GM12878 (cell line): ENCODE data around the gene PTPRC. TPM values are rescaled to one million over a fixed set of nuclear protein-coding genes. Genes with fewer than 3 reads are reported as not detected.

Experiments
- ATAC-seq: fragments of 200-7000 bp; cut with Tn5 transposase; 3 replicates; pipeline ENCODE4 v1.9.1; 2020; ENCODE audit warnings: mild to moderate bottlenecking, moderate library complexity
- BruUV-seq: library from RNA; stranded (reverse); fragments of 400-500 nt; replicated peaks from 2 replicates; lab custom pipeline; 2021; lab: Mats Ljungman, UMichigan
- CTCF ChIA-PET: fragments of 300-600 bp; sonication (Branson Sonifier 250); formaldehyde crosslinking; extraction: SDS; loops from one replicate; lab custom pipeline; 2021; ENCODE audit warnings: inconsistent platforms; lab: Yijun Ruan, JAX
- POLR2A ChIA-PET: fragments of 350-600 bp; formaldehyde crosslinking; extraction: SDS; loops from one replicate; lab custom pipeline; 2021; ENCODE audit warnings: inconsistent platforms; lab: Charles Lee
- RAD21 ChIA-PET: fragments of 300-600 bp; sonication (Branson Sonifier 250); formaldehyde crosslinking; loops from one replicate; lab custom pipeline; 2023; ENCODE audit warnings: antibody characterized with exemption; ENCODE audit not compliant: unreplicated experiment; lab: Charles Lee
- SMC1A ChIA-PET: fragments of 300-600 bp; sonication (Branson Sonifier 250); formaldehyde crosslinking; loops from one replicate; lab custom pipeline; 2023; ENCODE audit not compliant: unreplicated experiment, uncharacterized antibody; lab: Charles Lee
- DNase-seq: peaks from one replicate; pipeline ENCODE4 v3.0.0-alpha.2; 2011; ENCODE audit warnings: low read depth, low spot score
- FAIRE-seq: peaks from 3 replicates; lab custom pipeline; 2011; peaks lifted over from hg19 to GRCh38; lab: Jason Lieb, UNC
- H2AFZ ChIP-seq: 2 replicates; pipeline ENCODE4 v1.6.0; 2011; ENCODE audit warnings: low read depth, low read length, control low read depth; ENCODE audit not compliant: control insufficient read depth
- H3K27ac ChIP-seq: 2 replicates; pipeline ENCODE4 v1.5.1; 2011; ENCODE audit warnings: control low read depth; ENCODE audit not compliant: control insufficient read depth, insufficient read depth
- H3K27me3 ChIP-seq, 2 experiments: replicated peaks in 1 of 2; 2 replicates each; pipeline versions ENCODE4 v1.6.0 to v1.6.1; 2011; ENCODE audit warnings: low read length in 1 of 2; ENCODE audit not compliant: control insufficient read depth in 2 of 2, insufficient read depth in 2 of 2
- H3K36me3 ChIP-seq, 2 experiments: 2 replicates each; pipeline ENCODE4 v1.5.1; 2011; ENCODE audit warnings: low read length in 1 of 2; ENCODE audit not compliant: control insufficient read depth in 2 of 2, insufficient read depth in 2 of 2
- H3K4me1 ChIP-seq: 2 replicates; pipeline ENCODE4 v1.6.1; 2011; ENCODE audit warnings: mild to moderate bottlenecking, low read length, moderate library complexity, mixed read lengths; ENCODE audit not compliant: control insufficient read depth, insufficient read depth
- H3K4me2 ChIP-seq: 2 replicates; pipeline ENCODE4 v1.6.0; 2011; ENCODE audit warnings: control low read depth; ENCODE audit not compliant: control insufficient read depth, insufficient read depth
- H3K4me3 ChIP-seq: fragments of 200-600 bp; sonication (generic); 2 replicates; pipeline ENCODE4 v1.5.1; 2016
- H3K79me2 ChIP-seq: 2 replicates; pipeline ENCODE4 v1.6.0; 2011; ENCODE audit warnings: low read length; ENCODE audit not compliant: control insufficient read depth, insufficient read depth
- H3K9ac ChIP-seq: 2 replicates; pipeline ENCODE4 v1.8.0; 2011; ENCODE audit warnings: low read length, control low read depth, mixed read lengths; ENCODE audit not compliant: control insufficient read depth, insufficient read depth
- H3K9me3 ChIP-seq: replicated peaks from 3 replicates; pipeline ENCODE4 v1.5.1; 2011; ENCODE audit warnings: mild to moderate bottlenecking, low read length; ENCODE audit not compliant: control insufficient read depth, insufficient read depth
- H4K20me1 ChIP-seq: 2 replicates; pipeline ENCODE4 v1.6.0; 2011; ENCODE audit not compliant: control insufficient read depth, insufficient read depth
- BMI1 ChIP-seq: fragments of 450-650 bp; IDR thresholded peaks from 2 replicates; pipeline ENCODE4 v1.6.1; 2016; ENCODE audit warnings: mild to moderate bottlenecking, moderate library complexity, borderline replicate concordance
- CBFB ChIP-seq: IDR thresholded peaks from 2 replicates; pipeline ENCODE4 v1.6.1; 2016; ENCODE audit warnings: antibody characterized with exemption, low read depth
- CHD4 ChIP-seq: fragments of 200-600 bp; sonication (generic); IDR thresholded peaks from 2 replicates; pipeline ENCODE4 v1.6.1; 2016; ENCODE audit warnings: mild to moderate bottlenecking
- IRF3 ChIP-seq: fragments of 450-650 bp; IDR thresholded peaks from 2 replicates; pipeline ENCODE4 v1.6.1; 2014; ENCODE audit warnings: mild to moderate bottlenecking
- JUND ChIP-seq: IDR thresholded peaks from 2 replicates; pipeline ENCODE4 v1.6.1; 2012; ENCODE audit warnings: low read depth, mild to moderate bottlenecking, low read length, improper control_type of control experiment, moderate library complexity
- NR2C1 ChIP-seq: fragments of 450-650 bp; IDR thresholded peaks from 2 replicates; pipeline ENCODE4 v1.6.1; 2017; ENCODE audit warnings: antibody characterized with exemption, mild to moderate bottlenecking, moderate library complexity
- NR2C2 ChIP-seq: IDR thresholded peaks from 2 replicates; pipeline ENCODE4 v1.6.1; 2011; ENCODE audit warnings: borderline replicate concordance, low read depth; ENCODE audit not compliant: control insufficient read depth, insufficient read length
- SMC3 ChIP-seq: IDR thresholded peaks from 2 replicates; pipeline ENCODE4 v1.6.1; 2011; ENCODE audit warnings: low read length, improper control_type of control experiment, borderline replicate concordance
- TCF12 ChIP-seq: IDR thresholded peaks from 2 replicates; pipeline ENCODE4 v1.6.1; 2011; ENCODE audit warnings: low read depth, mild to moderate bottlenecking, low read length
- USF2 ChIP-seq: IDR thresholded peaks from 2 replicates; pipeline ENCODE4 v1.6.1; 2011; ENCODE audit warnings: low read depth, low read length, improper control_type of control experiment, borderline replicate concordance
- ZNF217 ChIP-seq: fragments of 450-650 bp; IDR thresholded peaks from 2 replicates; pipeline ENCODE4 v1.6.1; 2017; ENCODE audit warnings: antibody characterized with exemption, mild to moderate bottlenecking
- in situ Hi-C: fragments of 300-500 bp; cut with MboI; formaldehyde crosslinking; loops from 9 replicates; pipeline ENCODE4 v1.14.3; 2018; ENCODE audit warnings: mixed read lengths
- intact Hi-C: fragments of 100-400 bp; cut with micrococcal nuclease; formaldehyde crosslinking; loops from one replicate; pipeline ENCODE4 v1.14.2; 2022; ENCODE audit not compliant: unreplicated experiment
- polyA plus RNA-seq, 11 experiments: library from polyadenylated mRNA; depleted of rRNA in 4 of 11; unstranded in 6 of 11; stranded (reverse) in 5 of 11; fragments of >200 nt; fragmentation: Nextera tagmentation in 4 of 11; fragmentation: Illumina TruSeq in 1 of 11; extraction: Ambion mirVana in 4 of 11; extraction: Trizol in 1 of 11; gene quantifications; 1 replicate in 1 of 11; 2 replicates in 10 of 11; pipeline versions ENCODE4 v1.2.1 to v1.2.3, GENCODE V29; 2011 to 2016; ENCODE audit warnings: inconsistent platforms in 2 of 11, missing spikeins in 2 of 11, low read depth in 1 of 11
- total RNA-seq, 4 experiments: library from RNA; depleted of rRNA in 3 of 4; stranded (reverse); fragments of >200 nt in 3 of 4; fragmentation: Illumina TruSeq in 1 of 4; extraction: Trizol in 1 of 4; gene quantifications; 2 replicates each; pipeline versions ENCODE4 v1.2.1 to v1.2.3, GENCODE V29; 2013 to 2021
- TF ChIP-seq, protein P1 (sequence below): IDR thresholded peaks from 2 replicates; pipeline ENCODE4 v1.6.1; 2012; ENCODE audit warnings: low read depth, low read length, improper control_type of control experiment
- TF ChIP-seq, protein P2 (sequence below): IDR thresholded peaks from 2 replicates; pipeline ENCODE4 v1.6.1; 2012; ENCODE audit warnings: mild to moderate bottlenecking, low read depth, low read length
- TF ChIP-seq, protein P3 (sequence below): fragments of 450-650 bp; IDR thresholded peaks from 2 replicates; pipeline ENCODE4 v1.6.1; 2017; ENCODE audit warnings: low read depth, mild to moderate bottlenecking, moderate library complexity

Gene PTPRC
- total and polyA plus RNA-seq, 10 of the 15 experiments (the other 5 are each of a cell fraction or from before 2014, with no cell fraction given), result 72.9 to 221 (median 118) TPM

DNA sequence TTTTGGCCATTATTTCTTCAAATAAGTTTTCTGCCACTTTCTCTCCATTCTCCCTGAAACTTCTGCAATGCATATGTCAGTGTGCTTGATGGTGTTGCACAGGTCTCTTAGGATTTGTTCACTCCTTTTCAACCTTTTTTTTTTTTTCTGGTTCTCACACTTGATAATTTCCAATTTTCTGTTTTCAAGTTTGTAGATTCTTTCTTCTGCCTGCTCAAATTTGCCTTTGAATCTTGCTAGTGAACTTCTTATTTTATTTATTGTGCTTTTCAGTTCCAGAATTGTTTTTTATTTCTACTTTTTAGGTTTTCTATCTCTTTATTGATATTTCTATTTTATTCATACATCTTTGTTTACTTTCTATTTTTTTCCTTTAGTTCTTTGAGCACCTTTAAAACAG is 48.4 kb upstream of the PTPRC start:
- POLR2A ChIA-PET, result no interaction called here
- Histone ChIP-seq H3K27me3 (no peaks in the 10 kb centered on the region), H3K9ac (no peak overlapping the region), H3K79me2 (no peaks in the 10 kb centered on the region)
- in situ Hi-C loops, result no loop called here
- TF ChIP-seq SMC3, result no peak
- TF ChIP-seq, protein P1, sequence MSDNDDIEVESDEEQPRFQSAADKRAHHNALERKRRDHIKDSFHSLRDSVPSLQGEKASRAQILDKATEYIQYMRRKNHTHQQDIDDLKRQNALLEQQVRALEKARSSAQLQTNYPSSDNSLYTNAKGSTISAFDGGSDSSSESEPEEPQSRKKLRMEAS, result no peak
- no peak for TF ChIP-seq NR2C2
- no peak for TF ChIP-seq USF2
- no peak for TF ChIP-seq ZNF217
- TF ChIP-seq CBFB, result no peak
- no peak for TF ChIP-seq BMI1
- TF ChIP-seq, protein P2, sequence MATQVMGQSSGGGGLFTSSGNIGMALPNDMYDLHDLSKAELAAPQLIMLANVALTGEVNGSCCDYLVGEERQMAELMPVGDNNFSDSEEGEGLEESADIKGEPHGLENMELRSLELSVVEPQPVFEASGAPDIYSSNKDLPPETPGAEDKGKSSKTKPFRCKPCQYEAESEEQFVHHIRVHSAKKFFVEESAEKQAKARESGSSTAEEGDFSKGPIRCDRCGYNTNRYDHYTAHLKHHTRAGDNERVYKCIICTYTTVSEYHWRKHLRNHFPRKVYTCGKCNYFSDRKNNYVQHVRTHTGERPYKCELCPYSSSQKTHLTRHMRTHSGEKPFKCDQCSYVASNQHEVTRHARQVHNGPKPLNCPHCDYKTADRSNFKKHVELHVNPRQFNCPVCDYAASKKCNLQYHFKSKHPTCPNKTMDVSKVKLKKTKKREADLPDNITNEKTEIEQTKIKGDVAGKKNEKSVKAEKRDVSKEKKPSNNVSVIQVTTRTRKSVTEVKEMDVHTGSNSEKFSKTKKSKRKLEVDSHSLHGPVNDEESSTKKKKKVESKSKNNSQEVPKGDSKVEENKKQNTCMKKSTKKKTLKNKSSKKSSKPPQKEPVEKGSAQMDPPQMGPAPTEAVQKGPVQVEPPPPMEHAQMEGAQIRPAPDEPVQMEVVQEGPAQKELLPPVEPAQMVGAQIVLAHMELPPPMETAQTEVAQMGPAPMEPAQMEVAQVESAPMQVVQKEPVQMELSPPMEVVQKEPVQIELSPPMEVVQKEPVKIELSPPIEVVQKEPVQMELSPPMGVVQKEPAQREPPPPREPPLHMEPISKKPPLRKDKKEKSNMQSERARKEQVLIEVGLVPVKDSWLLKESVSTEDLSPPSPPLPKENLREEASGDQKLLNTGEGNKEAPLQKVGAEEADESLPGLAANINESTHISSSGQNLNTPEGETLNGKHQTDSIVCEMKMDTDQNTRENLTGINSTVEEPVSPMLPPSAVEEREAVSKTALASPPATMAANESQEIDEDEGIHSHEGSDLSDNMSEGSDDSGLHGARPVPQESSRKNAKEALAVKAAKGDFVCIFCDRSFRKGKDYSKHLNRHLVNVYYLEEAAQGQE, result no peak
- no peak for TF ChIP-seq CHD4
- TF ChIP-seq, protein P3, sequence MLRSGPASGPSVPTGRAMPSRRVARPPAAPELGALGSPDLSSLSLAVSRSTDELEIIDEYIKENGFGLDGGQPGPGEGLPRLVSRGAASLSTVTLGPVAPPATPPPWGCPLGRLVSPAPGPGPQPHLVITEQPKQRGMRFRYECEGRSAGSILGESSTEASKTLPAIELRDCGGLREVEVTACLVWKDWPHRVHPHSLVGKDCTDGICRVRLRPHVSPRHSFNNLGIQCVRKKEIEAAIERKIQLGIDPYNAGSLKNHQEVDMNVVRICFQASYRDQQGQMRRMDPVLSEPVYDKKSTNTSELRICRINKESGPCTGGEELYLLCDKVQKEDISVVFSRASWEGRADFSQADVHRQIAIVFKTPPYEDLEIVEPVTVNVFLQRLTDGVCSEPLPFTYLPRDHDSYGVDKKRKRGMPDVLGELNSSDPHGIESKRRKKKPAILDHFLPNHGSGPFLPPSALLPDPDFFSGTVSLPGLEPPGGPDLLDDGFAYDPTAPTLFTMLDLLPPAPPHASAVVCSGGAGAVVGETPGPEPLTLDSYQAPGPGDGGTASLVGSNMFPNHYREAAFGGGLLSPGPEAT, result no peak
- no peak for TF ChIP-seq IRF3
- no peak for TF ChIP-seq JUND
- TF ChIP-seq TCF12, result no peak
- TF ChIP-seq NR2C1, result no peak
- TF ChIP-seq, all 136 proteins: peak for 0
- ATAC-seq (no peak), DNase-seq (no peak), FAIRE-seq (no peak)
- Histone ChIP-seq H3K27ac (no peak overlapping the region), H3K4me1 (no peaks in the 10 kb centered on the region), H3K9me3 (peaks cover 4% of the 10 kb centered on the region), H2AFZ (no peak overlapping the region), H4K20me1 (no peaks in the 10 kb centered on the region), H3K4me3 (no peak overlapping the region), H3K4me2 (no peak overlapping the region), H3K36me3 (no peaks in the 10 kb centered on the region)
- RAD21 ChIA-PET, result no interaction called here
- SMC1A ChIA-PET, result interaction anchor here (1.4 kb wide), 1 partner anchor 46 kb away, joined by 4 read pairs; no protein-coding TSS in a partner anchor
- intact Hi-C loops, result no loop called here
- BruUV-seq, result no TSS peak
- CTCF ChIA-PET, result interaction anchor here (1.4 kb wide), 1 partner anchor 10 kb away, joined by 4 read pairs; no protein-coding TSS in a partner anchor
